Stomach smooth muscle (tissue), 2 donors: Measurements from ENCODE around the gene UFD1.
A peak's percentile ranks its signal among the peaks of the same experiment; 100 is the strongest.
"Not testable (repeated sequence)": the region's sequence is repeated elsewhere in the genome, so short reads cannot be mapped to it uniquely, and the experiment has no call there.

ENCODE experiments used
- H3K27ac ChIP-seq: one replicate; pipeline ENCODE4 v1.7.0; 2013; ENCODE audit warnings: mild to moderate bottlenecking, low read length, inconsistent platforms
- H3K27me3 ChIP-seq, 2 donors: one replicate each; pipeline ENCODE4 v1.7.0; 2013; ENCODE audit warnings: low read length in 2 of 2; ENCODE audit not compliant: insufficient read depth in 2 of 2, control insufficient read depth in 1 of 2
- H3K36me3 ChIP-seq, 2 donors: one replicate each; pipeline ENCODE4 v1.7.0; 2013; ENCODE audit warnings: low read length in 2 of 2; ENCODE audit not compliant: control insufficient read depth in 2 of 2, insufficient read depth in 2 of 2
- H3K4me1 ChIP-seq: one replicate; pipeline ENCODE4 v1.7.0; 2013; ENCODE audit warnings: low read length; ENCODE audit not compliant: control insufficient read depth, insufficient read depth
- H3K4me3 ChIP-seq, 2 donors: one replicate each; pipeline ENCODE4 v1.7.0; 2013; ENCODE audit warnings: low read length in 2 of 2
- H3K9ac ChIP-seq, 2 donors: one replicate each; pipeline ENCODE4 v1.7.0; 2013; ENCODE audit warnings: low read length in 2 of 2, mild to moderate bottlenecking in 1 of 2
- H3K9me3 ChIP-seq, 2 donors: one replicate each; pipeline ENCODE4 v1.7.0; 2013; ENCODE audit warnings: low read length in 2 of 2; ENCODE audit not compliant: control insufficient read depth in 2 of 2
- donor health status: healthy.
- donor health status: Pancreatic carcinoma.

Gene UFD1

DNA sequence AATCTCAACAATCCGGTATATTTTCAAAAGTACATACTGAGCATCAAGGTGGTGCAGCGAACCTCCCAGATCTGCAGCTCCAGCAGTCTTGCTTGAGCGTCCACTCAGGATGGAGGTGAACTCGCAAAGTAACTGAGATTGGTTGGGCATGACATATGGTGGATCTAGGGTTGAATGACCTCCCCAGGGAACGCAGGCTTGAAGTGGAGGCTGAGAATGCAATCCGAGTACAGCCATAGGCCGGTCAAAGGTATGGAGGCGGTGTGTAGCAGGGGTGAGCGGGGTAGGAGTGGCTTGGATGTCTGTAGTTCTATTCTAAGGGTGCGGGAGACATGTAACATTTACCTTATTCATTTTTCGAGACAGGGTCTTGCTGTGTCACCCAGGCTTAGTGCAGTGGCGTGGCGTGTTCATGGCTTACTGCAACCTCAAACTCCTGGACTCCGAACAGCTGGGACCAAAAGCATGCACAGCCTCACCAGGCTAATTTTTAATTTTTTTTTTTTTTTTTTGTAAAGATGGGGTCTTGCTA is 30.9 kb downstream of the UFD1 start:
- no peaks in the 10 kb centered on the region for H3K27me3 ChIP-seq
- H3K4me3 ChIP-seq = peak overlapping the region; percentile 93 to 94
- H3K4me1 ChIP-seq = peaks cover 23% of the 10 kb centered on the region
- peak overlapping the region; percentile 90 to 91 for H3K9ac ChIP-seq
- H3K9me3 ChIP-seq = no peaks in the 10 kb centered on the region
- H3K27ac ChIP-seq = peak overlapping the region; percentile 84
- peaks cover 22% of the 10 kb centered on the region in 2 donors for H3K36me3 ChIP-seq

- Histone ChIP-seq H3K4me3 (peak within 1 kb of the TSS; percentile 93 to 94), H3K36me3 (peaks cover 15 to 21% of the 10 kb centered on the region in 2 donors), H3K9me3 (no peaks in the 10 kb centered on the region), H3K27ac (peak within 1 kb of the TSS; percentile 84), H3K27me3 (no peaks in the 10 kb centered on the region), H3K9ac (peak within 1 kb of the TSS; percentile 90 to 91), H3K4me1 (peaks cover 23% of the 10 kb centered on the region)
These were observed 31.5 kb downstream of the UFD1 start, which contains the start of gene C22orf39 for GRCh38 chr22:19447330-19448075. Gene C22orf39 (minus strand): TSS chr22:19447711. CDS start chr22:19447688, 23 bp downstream.

DNA sequence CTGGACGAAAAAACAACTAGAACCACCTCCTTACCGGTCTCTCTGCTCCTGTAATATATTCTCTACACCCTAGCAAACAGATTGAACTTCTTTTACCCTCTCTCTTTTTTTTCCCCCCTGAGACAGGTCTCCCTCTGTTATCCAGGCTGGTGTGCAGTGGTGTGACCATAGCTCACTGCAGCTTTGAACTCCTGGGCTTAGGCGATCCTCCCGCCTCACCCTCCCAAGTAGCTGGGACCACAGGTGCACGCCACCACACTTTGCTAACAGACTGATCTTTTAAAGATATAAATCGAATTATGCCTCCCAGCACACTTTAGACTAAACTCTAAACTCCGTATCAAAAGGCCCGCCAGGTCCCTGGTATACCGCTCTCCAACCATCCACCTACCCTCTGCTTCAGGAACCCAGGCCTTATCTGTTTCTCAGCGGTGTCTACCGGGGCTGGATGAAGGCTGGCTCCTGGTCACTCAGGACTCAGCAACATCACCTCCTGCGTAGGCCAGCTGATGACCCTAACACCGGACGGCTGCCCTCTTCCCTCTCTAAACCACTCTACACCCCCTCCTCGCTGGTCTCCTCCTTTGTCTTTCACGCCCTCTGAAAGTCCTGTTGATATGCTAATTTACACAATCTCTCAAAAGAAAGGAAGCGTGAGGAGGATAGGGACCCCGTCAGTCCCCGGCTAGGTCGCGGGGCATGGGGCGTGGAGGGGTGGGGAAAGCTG is 32.2 kb downstream of the UFD1 start:
- Histone ChIP-seq H3K4me3 (peak overlapping the region; percentile 93 to 94), H3K27ac (peak overlapping the region; percentile 84), H3K27me3 (no peaks in the 10 kb centered on the region), H3K9me3 (no peaks in the 10 kb centered on the region), H3K4me1 (peaks cover 23% of the 10 kb centered on the region), H3K9ac (peak overlapping the region; percentile 90 to 91), H3K36me3 (peaks cover 15 to 21% of the 10 kb centered on the region in 2 donors)

DNA sequence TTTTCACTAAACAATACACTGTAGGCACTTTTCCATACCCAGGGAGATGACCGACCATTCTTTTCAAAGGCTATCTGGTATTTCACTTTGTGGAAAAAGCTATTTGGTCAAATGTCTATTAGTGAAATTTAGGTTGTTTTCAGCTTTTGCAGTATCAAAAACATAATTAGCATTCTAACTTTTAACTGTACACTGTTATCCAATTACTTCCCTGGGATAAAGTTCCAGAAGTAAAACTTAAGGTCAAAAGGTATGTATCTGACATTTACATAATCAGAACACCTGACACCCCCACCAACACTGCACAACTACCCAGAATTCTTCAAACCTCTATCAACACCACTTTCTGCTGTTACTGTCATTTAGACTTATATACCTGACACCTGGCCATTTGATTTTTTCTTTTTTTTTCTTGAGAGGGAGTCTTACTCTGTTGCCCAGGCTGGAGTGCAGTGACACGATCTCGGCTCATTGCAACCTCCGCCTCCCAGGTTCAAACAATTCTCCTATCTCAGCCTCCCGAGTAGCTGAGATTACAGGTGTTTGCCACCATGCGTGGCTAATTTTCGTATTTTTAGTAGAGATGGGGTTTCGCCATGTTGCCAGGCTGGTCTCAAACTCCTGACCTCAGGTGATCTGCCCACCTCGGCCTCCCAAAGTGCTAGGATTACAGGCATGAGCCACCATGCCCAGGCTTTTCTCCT is 33.6 kb downstream of the UFD1 start:
- peaks cover 23% of the 10 kb centered on the region for H3K4me1 ChIP-seq
- H3K4me3 ChIP-seq, H3K9me3 ChIP-seq, H3K27me3 ChIP-seq, H3K9ac ChIP-seq, H3K27ac ChIP-seq: not testable (repeated sequence)
- peaks cover 8 to 17% of the 10 kb centered on the region in 2 donors for H3K36me3 ChIP-seq

DNA sequence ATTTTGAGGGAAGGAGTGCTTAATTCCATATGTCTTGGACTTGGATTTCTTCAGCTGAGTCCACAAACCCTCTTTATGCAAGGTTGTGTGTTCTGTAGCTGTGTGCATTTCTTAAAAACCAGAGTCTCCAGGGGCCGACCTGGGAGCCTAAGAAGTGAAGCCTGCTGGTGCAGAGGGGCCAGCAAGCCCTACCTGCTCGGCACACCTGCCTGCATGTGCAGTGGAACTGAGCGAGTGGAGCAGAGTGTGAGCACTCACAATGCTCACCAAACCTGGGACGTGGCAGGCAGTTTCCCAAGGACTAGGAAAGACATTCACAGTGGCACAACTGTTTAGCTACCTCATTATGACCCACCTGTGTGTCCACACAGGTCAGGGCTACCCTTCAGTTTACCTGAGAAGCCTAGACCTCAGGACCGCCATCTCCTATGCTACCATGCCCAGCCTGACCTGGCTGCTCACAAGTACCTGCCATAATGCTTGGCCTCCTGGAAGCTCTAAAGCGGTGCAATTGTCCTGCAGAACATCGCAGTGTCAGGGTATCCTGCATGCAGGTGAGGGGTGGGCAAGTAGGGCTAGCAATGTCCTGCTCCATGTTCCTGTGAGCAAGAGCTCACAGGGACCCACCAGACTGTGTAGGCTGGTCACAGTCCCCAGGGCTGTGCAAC is 35.3 kb downstream of the UFD1 start:
- no peak overlapping the region for H3K9ac ChIP-seq
- peaks cover 8 to 19% of the 10 kb centered on the region in 2 donors for H3K36me3 ChIP-seq
- H3K9me3 ChIP-seq = no peaks in the 10 kb centered on the region
- H3K4me1 ChIP-seq = peaks cover 23% of the 10 kb centered on the region
- H3K27ac ChIP-seq = no peak overlapping the region
- H3K27me3 ChIP-seq = no peaks in the 10 kb centered on the region
- H3K4me3 ChIP-seq = no peak overlapping the region

DNA sequence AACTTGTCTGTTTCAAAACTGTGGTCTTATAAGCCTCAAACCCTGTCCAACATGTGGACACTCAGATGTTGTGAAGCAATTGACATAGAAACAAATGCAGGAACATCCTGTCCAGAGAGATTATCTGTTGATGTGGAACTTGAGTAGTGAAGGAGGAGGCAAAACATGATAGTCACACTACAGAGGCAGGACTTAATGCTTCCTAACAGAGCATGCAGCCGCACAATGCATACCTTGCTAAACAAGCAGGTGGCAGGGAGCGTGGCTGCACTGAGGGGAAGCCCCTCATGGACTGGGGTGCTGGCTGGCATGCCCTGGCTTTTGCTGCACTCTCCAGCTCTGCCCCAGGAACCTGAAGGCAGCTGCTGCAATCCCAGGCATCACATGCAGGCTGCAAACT is 36.8 kb downstream of the UFD1 start:
- H3K4me3 ChIP-seq = no peak overlapping the region
- peaks cover 12% of the 10 kb centered on the region for H3K4me1 ChIP-seq
- peaks cover 8 to 19% of the 10 kb centered on the region in 2 donors for H3K36me3 ChIP-seq
- no peak overlapping the region for H3K27ac ChIP-seq
- H3K9me3 ChIP-seq = no peaks in the 10 kb centered on the region
- no peak overlapping the region for H3K9ac ChIP-seq
- no peaks in the 10 kb centered on the region for H3K27me3 ChIP-seq

GRCh38 chr22:19440411-19441195 is 38.4 kb downstream of the UFD1 start:
- H3K4me3 ChIP-seq = no peak overlapping the region
- peaks cover 4% of the 10 kb centered on the region for H3K4me1 ChIP-seq
- H3K36me3 ChIP-seq = peaks cover 11 to 22% of the 10 kb centered on the region in 2 donors
- H3K9ac ChIP-seq = no peak overlapping the region
- H3K27me3 ChIP-seq = no peaks in the 10 kb centered on the region
- no peaks in the 10 kb centered on the region for H3K9me3 ChIP-seq
- no peak overlapping the region for H3K27ac ChIP-seq

DNA sequence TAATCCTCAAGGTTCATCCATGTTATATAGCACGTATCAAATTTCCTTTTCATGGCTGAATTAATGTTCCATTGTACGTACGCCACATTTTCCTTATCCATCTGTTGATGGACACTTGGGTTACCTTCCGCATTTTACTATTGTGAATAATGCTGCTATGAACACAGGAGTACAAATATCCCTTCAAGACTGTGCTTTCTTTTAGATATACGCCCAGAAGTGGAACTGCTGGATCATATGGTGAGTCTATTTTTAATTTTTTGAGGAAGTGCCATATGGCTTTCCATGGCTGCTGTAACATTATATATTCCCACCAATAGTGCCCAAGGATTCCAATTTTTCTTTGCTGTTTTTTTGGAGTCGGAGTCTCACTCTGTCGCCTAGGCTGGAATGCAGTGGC is 40.7 kb downstream of the UFD1 start:
- no peaks in the 10 kb centered on the region for H3K9me3 ChIP-seq
- no peak overlapping the region for H3K4me3 ChIP-seq
- H3K27me3 ChIP-seq = no peaks in the 10 kb centered on the region
- peaks cover 2% of the 10 kb centered on the region for H3K4me1 ChIP-seq
- peaks cover 17 to 24% of the 10 kb centered on the region in 2 donors for H3K36me3 ChIP-seq
- no peak overlapping the region for H3K9ac ChIP-seq
- no peak overlapping the region for H3K27ac ChIP-seq

GRCh38 chr22:19436444-19437161 is 42.4 kb downstream of the UFD1 start:
- H3K4me1 ChIP-seq, H3K27ac ChIP-seq: not testable (repeated sequence)

More at GRCh38 chr22:19436444-19437161, 42.4 kb downstream of the UFD1 start:
- H3K9ac ChIP-seq, H3K4me3 ChIP-seq, H3K27me3 ChIP-seq, H3K9me3 ChIP-seq: not testable (repeated sequence)
- peaks cover 14 to 16% of the 10 kb centered on the region in 2 donors for H3K36me3 ChIP-seq
